HG03064 (cell line): ENCODE results near the gene DSTYK.

ENCODE experiments used
- ATAC-seq: cut with Tn5 transposase; IDR thresholded peaks from one replicate; pipeline ENCODE4 v1.9.1; 2021; ENCODE audit warnings: low read depth; ENCODE audit not compliant: unreplicated experiment

DSTYK gene

DNA sequence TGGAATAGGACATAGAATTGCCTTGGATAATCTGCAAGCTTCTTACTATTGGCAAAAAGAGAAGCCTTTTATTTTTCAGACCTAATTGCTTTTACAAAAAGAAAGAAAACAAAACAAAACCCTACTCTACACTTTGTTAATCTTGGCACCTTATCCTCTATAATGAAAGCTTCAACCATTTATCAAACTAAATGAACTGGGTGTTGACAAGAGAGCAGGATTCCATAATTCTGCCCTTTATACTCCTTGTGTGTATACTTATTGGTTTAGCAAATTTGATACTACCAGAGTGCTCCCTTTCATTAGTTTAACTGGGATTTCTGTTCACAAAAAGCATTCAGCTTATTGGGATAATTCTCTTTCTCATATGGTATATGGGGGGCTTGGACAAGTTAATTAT lies 13.2 kb upstream of the DSTYK start:
- no peak for ATAC-seq

DNA sequence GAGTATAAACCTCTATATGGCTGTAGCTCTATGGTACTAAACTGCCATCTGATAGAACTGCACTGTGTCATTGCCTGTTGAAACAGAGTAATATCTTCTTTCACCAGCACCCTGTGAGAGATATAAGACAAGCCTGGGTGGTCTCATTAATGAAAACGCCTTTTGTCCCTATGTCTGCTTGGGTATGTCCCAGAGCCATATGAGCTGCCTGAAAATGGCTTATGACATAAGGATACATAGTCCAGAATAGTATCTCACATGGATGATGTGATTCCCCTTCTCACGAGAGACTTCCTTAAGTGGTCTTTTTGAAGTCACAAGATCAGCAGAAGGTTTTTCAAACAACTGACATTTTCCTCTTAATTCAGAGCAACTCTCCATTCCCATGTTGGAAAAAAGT lies 8.9 kb upstream of the DSTYK start:
- ATAC-seq, result no peak

DNA sequence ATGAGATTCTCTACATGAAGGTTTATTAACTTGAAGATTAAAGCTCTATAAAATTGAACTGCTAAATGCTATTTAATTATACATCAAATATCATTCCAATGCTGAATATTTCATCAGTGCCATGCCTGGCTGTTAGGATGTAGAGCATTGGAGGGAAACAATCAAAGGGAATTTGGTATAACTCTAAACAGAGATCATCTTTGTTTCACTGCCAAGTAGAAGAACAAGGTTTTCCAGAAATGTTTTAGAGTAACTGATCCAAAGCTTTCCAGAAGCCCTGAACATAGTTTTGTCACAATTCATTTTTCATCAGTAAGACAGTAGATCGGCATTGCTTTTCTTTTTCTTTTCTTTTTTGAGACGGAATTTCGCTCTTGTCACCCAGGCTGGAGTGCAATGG lies 5.9 kb upstream of the DSTYK start:
- ATAC-seq, result no peak

DNA sequence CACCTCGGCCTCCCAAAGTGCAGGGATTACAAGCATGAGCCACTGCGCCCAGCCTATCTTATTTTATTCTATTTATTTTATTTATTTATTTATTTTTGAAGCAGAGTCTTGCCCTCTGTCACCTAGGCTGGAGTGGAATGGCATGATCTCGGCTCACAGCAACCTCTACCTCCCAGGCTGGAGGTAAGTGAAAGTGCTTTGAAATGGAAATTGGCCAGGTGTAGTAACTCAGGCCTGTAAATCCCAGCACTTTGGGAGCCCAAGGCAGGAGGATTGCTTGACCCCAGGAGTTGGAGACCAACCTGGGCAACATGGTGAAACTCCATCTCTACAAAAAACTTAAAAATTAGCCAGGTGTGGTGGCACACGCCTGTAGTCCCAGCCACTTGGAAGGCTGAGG lies 5.1 kb upstream of the DSTYK start:
- ATAC-seq, result no peak

DNA sequence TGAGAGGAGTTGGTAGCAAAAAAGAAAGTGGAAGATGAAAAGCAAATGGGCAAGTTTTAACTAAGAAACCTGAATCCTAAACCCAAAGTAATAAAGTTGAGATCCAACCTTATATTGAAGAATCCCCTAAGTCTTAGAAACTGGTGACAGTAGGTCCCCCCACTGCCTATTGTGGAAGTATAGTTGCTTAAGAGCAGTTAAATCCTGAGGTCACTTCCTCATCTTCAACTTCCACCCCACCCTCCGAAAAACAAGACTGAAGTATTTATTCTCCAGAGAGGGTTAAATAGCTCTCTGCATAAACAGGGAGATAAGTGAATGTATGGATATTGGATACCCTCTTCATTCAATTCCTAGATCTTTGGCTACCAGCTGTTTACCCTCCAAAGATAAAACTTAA lies 3.3 kb upstream of the DSTYK start:
- ATAC-seq, result no peak

DNA sequence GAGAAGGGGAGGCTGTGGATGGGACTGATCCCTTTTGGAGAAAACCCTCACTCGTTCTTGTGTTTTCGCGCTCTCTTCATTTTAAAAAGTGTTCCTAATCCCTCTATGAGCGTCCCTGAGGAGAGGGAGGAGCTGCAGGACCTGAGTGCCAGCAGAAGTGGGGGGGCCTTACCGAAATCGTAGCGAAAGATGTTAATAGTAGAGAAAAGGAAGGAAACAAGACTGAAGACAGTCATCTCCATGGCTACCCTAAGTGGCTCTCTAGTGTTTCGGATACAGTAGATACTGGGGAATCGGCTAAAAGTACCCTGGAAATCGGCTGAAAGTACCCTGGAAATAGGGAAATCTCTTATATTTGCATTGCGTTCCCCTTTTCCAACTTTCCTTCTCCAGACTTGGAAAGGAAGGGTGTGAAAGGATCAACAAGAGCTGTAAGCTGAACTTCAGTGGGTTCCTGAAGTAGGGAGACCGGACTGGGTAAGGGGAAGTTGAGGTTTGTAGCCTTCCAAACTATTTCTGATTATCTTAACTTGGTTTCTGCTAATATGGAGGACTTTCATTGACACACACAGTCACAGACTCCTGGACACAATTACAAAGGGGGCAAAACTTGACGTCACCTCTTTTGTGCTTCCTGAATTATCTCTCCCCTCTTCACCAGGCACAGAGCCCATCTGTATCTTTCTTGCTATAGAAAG lies 486 bp upstream of the DSTYK start:
- ATAC-seq, result peak; percentile 29

DNA sequence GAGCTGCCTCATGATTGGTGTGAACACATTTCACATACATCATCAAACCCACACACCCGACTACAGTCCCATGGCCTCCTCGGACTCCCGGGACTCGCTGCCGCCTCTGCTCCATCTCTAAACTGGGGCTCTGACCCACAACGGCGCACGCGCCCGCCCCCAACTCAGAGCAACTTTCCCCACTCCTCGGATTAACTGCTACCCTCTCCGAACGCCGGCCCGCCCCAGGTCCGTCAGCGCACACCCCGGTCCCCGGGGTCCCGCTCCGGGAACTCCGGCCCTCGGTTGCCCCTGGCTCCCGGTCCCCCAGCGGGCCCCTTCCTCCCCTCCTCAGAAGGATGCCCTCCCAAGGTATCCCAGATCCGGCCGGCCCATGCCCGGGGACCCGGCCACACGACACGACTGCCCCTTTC lies 740 bp downstream of the DSTYK start:
- ATAC-seq, result no peak

DNA sequence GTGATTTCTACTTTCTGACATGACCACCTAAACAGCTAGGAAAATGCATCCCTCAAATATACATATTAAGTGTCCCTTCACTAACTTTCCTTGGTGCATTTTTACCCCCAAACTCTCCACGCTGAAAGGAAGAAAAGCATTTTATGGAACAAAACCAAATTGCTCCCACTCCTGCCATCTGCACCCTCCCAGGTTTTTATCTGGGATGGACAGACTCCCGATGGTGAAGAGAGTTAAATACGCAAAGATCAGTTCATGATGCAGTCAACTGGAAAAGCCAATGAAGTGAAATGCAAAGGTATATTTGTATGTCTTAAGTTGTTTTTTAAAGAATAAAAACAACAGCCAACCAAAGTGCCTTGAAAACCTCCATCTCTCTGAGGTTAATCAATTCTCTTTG lies 2.7 kb downstream of the DSTYK start:
- no peak for ATAC-seq

DNA sequence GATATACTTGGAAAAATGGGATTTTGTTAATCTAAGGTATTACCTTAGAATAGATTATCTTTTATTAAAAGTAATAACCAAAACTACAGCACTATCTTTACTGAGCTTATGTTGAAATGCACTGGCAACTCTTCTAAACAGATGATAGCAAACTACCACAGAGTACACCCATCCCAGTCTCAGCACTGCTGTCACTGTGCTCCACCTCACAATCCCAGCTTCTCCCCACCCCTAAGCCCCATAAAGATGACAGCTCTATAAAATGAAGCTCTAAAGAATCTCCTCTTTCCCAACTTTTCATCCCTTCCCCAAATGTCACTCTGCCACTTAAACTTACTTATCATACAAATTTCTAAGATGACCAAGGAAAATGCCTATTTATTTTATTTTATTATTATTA lies 6.4 kb downstream of the DSTYK start:
- no peak for ATAC-seq

DNA sequence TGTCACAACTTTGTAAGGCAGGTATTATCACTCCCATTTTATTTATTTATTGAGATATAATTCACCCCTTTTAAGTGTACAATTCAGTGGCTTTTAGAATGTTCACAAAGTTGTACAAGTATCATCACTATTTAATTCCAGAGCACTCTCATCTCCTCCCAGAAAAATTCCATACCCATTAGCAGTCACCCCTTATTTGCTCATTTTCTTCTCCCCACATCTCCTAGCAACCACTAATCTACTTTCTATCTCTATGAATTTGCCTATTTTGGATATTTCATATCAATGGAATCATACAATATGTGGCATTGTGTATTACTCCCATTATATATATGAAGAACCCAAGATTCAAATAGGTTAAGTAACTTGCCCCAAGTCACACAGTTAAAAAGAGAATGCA lies 7.0 kb downstream of the DSTYK start:
- no peak for ATAC-seq

DNA sequence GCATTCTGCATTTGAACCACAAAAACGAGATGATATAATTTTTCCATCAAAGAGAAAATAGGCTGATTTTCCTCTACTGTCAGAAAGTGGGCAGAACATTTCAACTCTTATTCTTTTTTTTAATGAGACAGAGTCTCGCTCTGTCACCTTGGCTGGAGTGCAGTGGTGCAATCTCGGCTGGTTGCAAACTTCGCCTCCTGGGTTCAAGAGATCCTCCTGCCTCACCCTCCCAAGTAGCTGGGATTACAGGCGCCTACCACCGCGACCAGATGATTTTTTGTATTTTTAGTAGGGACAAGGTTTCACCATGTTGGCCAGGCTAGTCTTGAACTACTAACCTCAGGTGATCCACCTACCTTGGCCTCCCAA lies 11.6 kb downstream of the DSTYK start:
- ATAC-seq, result no peak

DNA sequence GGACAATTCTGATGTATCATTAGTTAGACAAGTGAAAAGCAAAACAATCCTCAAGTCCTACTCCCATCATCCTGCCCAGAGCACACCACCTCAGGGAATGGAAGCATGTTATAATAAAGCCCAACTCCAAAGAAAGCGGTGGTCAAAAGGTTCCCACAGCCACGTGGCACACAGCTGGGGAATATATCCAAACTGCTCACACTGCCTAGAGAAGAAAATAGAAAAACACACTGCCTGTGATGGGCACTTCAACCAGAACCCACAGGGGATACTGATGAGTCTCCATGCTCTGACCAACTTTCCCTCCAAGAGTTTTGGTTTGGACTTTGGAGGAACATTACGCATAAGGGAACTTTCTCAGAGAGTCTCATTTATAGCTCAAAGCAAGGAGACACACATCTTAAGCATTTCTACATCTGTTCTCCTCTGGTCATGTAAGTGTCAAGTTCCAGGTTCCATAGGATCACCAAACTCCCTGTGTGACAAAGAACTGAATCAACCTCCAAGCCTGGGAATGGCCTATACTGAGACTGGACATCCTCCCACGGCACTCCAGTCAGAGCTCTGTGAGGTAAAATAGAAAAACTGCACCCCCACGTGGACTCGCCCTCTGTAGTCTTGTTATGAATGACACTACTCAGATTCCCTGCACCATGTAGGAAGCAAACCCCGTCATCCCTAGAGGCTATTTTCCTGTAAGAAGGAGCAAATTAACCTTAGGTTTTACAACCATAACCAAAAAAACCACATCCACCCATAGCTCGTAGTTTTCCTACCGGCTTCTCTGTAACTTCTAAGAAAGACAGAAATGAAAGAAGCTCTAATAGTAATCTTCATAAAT lies 12.2 kb downstream of the DSTYK start:
- ATAC-seq, result no peak

DNA sequence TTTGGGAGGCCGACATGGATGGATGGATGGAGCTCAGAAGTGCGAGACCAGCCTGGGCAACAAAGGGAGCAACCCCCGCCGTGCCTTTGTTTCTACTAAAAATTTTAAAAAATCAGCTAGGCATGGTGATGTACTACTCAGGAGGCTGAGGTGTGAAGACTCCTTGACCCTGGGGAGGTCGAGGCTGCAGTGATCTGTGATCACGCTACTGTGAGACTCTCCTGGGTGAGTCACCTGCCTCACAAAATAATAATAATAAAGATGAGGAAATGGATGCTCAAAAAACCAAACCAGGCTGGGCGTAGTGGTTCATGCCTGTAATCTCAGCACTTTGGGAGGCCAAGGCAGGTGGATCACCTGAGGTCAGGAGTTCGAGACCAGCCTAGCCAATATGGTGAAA lies 19.2 kb downstream of the DSTYK start:
- no peak for ATAC-seq

DNA sequence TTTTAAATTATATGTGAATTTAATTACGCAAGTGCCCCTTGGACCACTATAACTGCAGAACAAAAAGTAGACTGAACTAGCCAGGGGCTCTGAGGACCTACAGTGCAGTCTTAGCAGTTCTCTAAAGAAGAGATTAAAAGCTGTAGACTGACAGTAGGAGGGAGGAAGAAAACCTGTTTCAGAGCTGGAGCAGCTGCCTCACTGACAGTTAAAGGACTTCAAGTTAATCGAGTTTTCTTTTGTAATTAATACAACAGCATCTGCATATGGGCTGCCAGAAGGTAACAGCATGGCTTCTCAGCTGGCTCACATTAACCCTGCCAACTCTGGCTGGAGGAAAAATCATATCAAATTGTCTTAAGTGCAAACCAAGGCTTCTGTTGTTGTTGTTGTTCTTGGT lies 19.9 kb downstream of the DSTYK start:
- ATAC-seq, result no peak

DNA sequence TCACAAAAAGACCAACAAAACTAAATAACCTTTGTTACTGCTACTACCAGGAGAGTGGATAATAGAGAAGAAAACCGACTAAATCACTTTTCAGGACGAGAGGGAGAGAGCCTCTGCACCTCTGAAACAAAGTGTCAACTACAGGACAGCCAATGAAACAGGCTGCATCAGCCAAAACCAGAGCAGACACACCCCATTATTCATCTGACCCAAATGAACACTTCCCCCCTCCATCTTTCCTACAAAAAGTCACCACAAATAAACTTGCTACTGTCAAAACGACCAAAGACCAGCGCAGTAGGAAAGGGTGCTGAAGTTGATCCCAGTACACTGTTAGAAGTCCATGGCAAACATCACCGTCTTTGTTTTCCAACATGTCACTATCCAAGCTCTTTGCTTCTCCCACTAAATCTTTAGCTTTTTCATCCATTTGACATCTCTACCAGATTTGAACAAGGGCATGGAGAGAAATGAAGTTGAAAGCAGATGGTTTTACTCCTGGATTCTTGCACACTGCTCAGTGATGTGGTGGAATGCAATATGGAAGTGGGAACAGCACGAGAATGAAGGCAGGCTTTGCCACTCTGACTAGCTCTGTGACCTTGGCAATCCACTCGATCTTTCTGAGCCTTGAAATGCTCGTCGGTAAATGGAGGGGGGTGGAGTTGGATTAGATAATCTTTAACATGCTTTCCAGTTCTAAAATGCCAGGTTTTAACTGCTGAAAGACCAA lies 20.5 kb downstream of the DSTYK start:
- ATAC-seq, result no peak

DNA sequence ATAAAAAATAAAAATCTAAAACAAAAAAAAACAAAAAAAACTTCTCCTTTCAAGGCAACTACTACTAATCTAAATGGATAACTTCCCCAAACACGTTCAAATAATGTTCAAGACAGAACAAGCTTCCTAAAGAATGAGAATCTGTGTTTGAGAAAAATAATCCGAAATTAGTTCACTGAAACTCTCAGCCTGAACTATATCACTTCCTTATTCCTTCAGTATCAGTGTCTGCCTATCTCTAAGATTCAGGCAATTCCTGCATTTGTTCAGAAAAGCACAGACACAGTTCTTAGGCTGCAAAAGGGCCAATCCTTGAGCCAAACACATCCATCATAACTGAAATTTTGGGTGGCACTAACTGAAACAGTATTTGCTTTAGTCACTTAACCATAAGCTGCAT lies 22.4 kb downstream of the DSTYK start:
- ATAC-seq, result no peak

DNA sequence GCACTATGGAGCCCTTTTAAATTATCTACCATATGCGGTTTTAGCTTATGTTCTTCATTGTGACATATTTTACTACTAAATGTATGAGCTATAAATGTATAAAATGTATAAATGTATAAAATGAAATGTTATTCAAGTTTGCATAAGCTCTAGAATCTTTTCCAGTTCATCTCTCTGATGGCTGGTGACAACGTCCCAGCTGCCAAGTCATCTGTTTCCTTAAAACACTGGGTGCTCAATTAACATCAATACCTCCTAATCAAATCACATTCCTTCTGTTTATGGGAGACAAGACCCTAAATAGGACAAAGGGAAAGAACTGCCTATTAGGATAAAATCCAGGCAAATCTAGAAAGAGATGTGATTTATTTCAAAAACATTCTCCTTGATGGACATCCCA lies 22.9 kb downstream of the DSTYK start:
- no peak for ATAC-seq

DNA sequence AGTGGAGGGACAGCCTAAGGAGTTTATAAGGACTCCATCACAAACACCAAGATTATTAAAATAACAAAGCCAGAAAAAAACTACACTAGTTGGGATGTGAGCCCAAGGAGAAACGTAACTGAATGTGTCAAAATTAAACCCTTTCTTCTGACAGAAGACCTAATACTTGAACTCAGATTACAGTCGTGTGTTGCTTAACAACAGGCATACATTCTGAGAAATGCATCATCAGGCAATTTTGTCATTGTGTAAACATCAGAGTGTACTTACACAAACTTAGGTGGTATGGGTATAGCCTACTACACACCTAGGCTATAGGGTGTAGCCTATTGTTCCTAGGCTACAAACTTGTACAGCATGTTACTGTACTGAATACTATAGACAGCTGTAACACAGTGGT lies 23.4 kb downstream of the DSTYK start:
- ATAC-seq, result no peak

DNA sequence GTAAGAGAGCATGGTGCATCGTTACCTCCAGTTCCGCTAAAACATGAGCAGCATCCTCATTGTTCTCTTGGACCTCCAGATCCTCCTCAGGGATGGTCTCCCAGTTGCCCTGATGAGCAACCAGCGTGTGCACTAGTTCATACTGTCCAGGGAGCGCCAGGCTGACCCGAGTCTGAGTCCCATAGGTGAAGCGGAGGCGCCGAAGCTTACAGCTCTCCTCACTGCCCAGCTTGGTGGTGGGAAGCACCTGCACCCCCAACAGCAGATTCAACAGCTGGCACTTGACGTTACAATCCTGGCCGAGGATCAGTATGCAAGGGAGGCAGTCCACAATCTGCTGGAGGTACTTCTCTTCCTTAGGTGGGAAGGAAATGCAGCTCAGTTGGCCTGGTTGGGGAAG lies 24.1 kb downstream of the DSTYK start:
- ATAC-seq, result no peak

DNA sequence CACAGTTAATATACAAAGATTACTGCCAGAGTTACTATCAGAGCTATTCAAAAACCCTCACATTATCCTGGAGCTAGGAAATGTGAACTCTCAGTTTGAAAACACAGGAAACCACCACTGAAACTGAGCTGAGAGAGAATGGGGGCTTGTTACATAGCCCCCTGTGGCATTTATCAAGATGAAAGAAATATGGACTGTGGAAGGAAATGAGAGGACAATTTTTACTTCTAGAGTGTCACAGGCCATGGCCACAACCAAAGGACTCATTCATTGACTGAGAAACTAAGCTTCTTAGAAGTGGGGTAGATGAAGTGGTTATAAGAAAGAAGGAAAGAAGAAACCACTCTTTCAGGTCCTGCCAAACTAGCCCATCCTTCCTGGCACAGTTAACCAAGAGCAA lies 25.3 kb downstream of the DSTYK start:
- ATAC-seq, result no peak

DNA sequence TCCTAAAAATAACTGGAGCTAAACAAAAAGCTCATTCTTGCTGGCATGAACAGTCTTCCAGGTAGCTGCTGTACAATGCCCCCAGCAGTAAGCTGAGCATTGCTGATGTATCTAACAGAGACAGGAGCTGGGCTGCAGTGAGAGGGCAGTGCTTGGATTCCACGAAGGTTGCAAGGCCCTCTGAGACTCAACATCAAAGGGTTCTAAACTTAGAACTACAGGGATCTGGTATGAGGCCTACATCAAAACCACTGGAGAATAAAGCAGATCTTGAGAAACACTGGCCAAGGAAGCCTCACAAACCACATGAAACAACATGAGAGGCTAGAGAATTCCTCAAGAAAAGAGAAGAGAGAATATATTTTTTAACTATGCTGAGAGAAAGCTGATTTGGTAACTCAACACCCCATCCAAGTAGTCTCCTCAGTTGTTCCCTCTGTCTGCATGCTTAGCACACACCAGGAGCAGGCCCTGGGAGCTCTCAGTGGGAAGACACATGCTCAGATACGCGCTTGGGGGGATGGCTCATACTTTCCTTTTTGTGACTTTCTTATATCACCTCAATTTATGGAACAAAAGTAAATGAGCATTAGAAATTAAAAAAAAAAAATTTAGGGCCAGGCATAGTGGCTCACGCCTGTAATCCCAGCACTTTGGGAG lies 27.7 kb downstream of the DSTYK start:
- no peak for ATAC-seq
